IPS-18c (cell line): ENCODE results near the gene EXOC7.

Source experiments
- H3K4me3 ChIP-seq: 2 replicates; pipeline ENCODE4 v1.7.0; 2013; ENCODE audit warnings: low read depth, mild to moderate bottlenecking, low read length, moderate library complexity; ENCODE audit not compliant: insufficient read depth
- H3K9me3 ChIP-seq: one replicate; pipeline ENCODE4 v1.6.1; 2013; ENCODE audit warnings: mild to moderate bottlenecking, low read length, moderate library complexity; ENCODE audit not compliant: control insufficient read depth, insufficient read depth

The EXOC7 gene

DNA sequence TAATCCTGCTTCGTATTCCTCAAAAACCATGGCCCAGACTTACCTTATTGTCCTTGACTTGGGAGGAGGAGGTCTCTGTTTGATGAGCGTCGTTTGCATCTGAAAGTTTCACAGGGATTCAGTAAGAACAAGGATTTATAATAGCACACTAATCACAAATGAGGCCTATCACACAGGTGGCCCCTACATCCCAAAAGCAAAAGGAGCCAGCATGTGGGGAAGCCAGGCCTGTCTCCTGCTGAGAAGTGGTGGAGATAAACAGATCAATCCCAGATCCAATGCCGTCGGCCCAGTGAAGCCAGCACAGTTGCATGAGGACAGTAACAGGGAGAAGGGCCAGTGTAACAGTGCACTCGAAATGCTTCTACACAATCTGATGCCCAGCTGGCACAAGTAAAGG is 63.2 kb downstream of the EXOC7 start:
- H3K4me3 ChIP-seq, result no peak overlapping the region

DNA sequence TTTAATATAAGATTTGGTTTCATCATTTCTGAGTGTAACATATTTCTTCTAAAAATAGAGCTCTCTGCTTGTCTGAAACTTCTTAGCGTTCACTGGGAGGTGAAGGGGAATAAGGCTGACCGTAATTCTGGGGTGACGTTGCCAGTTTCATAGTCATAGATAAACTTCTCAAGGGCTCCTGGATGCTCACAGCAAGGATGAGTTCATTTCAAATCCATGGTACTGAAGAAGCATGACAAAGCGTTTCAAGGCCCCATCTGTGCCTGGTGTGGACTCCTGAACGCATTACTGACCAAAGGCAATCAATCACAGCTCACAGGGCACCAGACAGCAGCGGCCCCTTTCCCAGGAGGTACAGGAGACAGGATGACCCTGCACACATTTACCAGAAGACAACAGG is 64.5 kb downstream of the EXOC7 start:
- H3K4me3 ChIP-seq, result no peak overlapping the region
- no peaks in the 10 kb centered on the region for H3K9me3 ChIP-seq

More for the DNA sequence above, 63.2 kb downstream of the EXOC7 start:
- no peaks in the 10 kb centered on the region for H3K9me3 ChIP-seq

DNA sequence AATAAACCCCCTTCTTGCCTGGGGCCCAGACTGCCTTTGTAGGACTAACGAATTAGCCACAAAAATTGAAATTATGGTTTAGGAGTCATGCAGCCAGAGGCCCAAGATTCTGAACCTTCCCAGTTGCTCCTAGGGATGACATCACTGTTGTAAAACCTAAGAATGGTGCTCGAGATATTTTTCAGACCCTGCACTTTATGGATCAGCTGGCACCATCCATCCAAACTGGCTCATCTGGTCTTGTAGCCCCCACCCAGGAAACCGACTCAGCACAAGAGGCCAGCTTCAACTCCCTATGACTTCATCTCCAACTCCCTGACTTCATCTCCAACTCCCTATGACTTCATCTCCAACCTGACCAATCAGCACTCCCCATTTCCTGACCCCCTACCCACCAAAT is 65.5 kb downstream of the EXOC7 start:
- no peaks in the 10 kb centered on the region for H3K9me3 ChIP-seq
- no peak overlapping the region for H3K4me3 ChIP-seq

DNA sequence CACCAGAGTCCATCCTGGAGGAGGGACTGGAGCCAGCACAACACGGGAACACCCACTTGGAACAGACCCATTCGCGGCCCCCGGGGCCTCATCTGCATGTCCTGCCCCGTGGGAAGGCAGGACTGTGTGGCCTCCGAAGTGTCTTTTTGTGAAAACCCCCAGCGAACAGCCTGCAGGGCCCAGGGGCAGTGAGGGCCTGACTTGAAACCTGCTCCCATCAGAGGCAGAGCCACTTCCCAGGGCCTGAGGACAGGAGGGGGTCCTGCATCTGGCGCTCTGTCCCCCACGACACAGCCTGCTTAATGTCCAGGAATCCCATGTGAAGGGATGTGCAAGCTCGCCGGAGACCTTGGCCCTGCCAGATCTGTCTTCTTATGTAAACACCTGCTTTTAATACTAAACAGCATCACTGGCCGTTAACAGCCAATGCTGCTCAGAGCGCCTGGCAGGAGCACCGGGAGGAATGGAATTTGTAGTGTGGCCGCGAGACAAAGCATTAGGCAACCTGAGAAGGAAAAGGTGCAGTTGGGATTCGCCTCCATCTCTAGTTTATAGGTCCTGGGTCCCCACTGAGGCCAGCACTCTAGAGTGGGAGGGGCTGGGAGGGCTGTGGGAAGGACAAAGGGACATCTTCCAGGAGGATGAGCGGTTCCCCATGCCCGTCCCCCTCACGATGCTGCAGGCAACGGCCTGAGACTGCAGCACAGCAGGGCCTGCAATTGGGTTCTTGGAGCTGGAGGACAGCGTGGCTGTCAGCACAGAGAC is 66.9 kb downstream of the EXOC7 start:
- no peaks in the 10 kb centered on the region for H3K9me3 ChIP-seq
- H3K4me3 ChIP-seq, result no peak overlapping the region

DNA sequence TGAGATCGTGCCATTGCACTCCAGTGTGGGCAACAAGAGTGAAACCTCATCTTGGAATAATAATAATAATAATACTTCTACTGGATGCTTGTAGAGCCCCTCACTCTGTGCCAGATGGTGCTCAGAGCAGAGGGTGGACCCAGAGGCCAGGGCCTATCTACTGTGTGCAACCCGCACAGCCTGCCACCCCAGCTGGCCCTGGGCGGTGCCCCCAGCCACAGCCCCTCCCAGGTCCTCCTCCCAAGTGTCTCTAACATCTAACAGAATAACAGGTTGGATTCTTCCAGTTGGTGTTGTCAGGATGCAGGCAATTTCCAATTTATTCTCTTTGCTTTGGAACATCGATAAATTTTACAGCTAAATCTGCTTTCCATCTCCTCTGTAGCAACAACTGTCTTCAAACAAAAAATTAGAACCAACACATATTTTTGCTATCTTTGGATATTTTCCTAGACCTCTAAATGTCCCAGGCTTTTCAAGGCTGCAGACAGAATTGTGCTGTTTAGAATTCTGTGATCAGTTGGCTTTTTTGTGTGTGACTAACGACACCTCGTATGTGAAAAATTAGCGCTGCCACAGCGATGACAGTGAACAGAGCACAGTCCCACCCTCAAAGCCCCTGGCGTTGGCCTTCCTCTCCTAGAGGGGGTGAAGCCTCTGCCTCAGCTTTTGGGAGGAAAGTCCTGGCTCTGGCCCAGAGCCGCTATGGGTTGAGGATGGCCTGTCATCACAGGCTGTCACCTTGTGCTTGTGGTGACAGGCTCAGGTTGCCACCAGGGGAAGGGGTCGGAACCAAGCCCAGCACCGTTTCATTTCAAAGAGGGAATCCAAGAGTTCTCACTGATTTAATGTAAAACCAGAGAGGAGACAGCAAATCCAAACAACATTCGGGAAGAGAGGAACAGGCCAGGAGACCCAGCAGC is 68.9 kb downstream of the EXOC7 start:
- Histone ChIP-seq H3K4me3 (no peak overlapping the region), H3K9me3 (no peaks in the 10 kb centered on the region)

DNA sequence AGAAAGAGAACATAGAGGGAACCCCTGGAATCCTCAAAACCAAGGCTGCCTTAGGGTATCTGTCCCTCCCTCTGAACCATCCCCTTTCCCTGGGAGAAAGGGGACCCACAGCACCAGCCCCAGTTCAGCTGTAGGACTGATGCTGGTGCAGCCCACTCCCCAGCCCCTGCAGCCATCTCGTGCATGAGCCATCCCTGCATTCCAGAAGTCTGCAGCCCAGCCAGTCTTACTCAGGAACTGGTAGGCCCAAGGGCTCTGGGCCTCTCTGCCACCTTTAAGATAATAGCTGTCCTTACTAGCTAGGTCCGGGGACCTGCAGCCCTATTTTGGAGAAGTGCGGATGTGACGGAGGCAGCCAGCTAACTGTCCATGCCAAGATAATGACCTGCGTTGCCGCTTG is 70.4 kb downstream of the EXOC7 start:
- Histone ChIP-seq H3K4me3 (no peak overlapping the region), H3K9me3 (peaks cover 2% of the 10 kb centered on the region)

DNA sequence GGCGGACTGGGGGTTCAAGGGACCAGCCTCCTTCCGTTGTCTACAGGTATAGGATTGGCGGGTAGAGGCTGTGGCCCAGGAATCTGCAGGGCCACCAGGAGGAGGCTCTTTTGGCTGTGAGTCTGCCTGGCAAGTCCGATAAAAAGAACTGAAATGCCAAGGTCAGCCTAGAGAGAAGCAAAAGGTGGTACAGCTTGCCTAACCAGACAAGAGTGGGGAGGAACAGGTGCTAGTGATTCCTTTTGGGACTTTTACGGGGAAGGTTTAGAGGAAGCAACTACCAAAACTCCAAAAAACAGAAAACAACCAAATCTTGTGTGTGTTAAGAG is 70.8 kb downstream of the EXOC7 start:
- Histone ChIP-seq H3K9me3 (peaks cover 2% of the 10 kb centered on the region), H3K4me3 (no peak overlapping the region)

DNA sequence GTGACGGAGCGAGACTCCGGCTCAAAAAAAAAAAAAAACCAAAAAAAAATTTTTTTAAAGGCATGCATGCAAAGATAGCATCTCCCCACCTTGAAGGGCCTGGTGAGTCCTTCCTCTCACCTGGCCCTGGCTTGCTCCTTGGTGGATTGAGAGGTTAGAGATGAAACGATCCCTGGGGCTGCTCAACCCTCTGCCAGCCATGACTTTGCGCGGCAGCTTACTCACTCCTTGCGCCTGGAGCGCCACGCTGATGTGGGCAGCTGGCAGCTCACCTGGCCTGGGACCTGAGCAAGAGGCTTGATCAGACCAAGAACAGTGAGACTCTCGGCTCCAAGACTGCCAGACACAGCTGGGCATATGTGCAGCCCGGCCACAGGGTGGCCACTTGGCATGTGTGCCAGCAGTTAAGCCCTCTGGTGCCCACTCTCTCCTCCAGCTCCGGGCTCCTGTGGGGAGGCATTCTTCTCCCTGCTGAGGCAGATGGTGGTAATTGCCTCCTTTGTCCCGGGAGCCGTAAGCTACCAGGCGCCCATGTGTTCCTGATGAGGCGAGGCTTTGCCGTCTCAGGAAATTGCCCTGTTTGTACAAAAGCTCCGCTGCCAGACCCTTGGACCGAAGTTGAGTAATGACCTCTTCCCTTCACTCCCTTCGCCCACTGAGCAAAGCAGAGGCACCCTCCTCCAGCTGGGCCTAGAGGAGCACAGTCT is 71.4 kb downstream of the EXOC7 start:
- peaks cover 2% of the 10 kb centered on the region for H3K9me3 ChIP-seq
- no peak overlapping the region for H3K4me3 ChIP-seq
